ENCODE data around the gene FUCA2.

The FUCA2 gene

GRCh38 chr6:143544011-143544696, 32.6 kb upstream of the FUCA2 start:
- Histone ChIP-seq H3K36me3 (ENCODE audit: insufficient read depth, low read length) (no peaks in the 10 kb centered on the region), H2AFZ (ENCODE audit: low read depth, low read length) (no peak overlapping the region), H3K9ac (ENCODE audit: low read depth, low read length) (no peak overlapping the region), H3K4me1 (ENCODE audit: insufficient read depth, low read length) (no peaks in the 10 kb centered on the region), H3K27ac (ENCODE audit: low read length) (no peak overlapping the region), H3K27me3 (ENCODE audit: insufficient read depth, low read length, poor library complexity) (peaks cover 9% of the 10 kb centered on the region), H3K4me3 (ENCODE audit: low read depth in 1 of 2, low read length in 2 of 2) (no peak overlapping the region), H4K20me1 (ENCODE audit: insufficient read depth, low read length) (no peaks in the 10 kb centered on the region), H3K79me2 (ENCODE audit: insufficient read depth, low read length) (no peaks in the 10 kb centered on the region), H3K4me2 (ENCODE audit: insufficient read depth, low read length) (no peak overlapping the region), H3K9me3 (ENCODE audit: insufficient read depth, low read length, severe bottlenecking) (no peaks in the 10 kb centered on the region)
- TF ChIP-seq CTCF (IDR thresholded peaks at IDR 0.05; ENCODE audit: borderline replicate concordance, extremely low read depth, low read length, poor library complexity, severe bottlenecking) (no peak), EZH2 (IDR thresholded peaks at IDR 0.05; ENCODE audit: borderline replicate concordance, low read depth, low read length, severe bottlenecking) (no peak)
- no peak for DNase-seq
- no peak for ATAC-seq (ENCODE audit: insufficient read depth, low read depth)

GRCh38 chr6:143543435-143543834, 31.9 kb upstream of the FUCA2 start:
- no peaks in the 10 kb centered on the region for H3K36me3 ChIP-seq (ENCODE audit: insufficient read depth, low read length)
- H3K4me3 ChIP-seq (ENCODE audit: low read depth in 1 of 2, low read length in 2 of 2): no peak overlapping the region
- H3K9ac ChIP-seq (ENCODE audit: low read depth, low read length): no peak overlapping the region
- DNase-seq: no peak
- TF ChIP-seq EZH2 (IDR thresholded peaks at IDR 0.05; ENCODE audit: borderline replicate concordance, low read depth, low read length, severe bottlenecking): no peak
- TF ChIP-seq CTCF (IDR thresholded peaks at IDR 0.05; ENCODE audit: borderline replicate concordance, extremely low read depth, low read length, poor library complexity, severe bottlenecking): no peak
- no peaks in the 10 kb centered on the region for H4K20me1 ChIP-seq (ENCODE audit: insufficient read depth, low read length)
- peaks cover 12% of the 10 kb centered on the region for H3K27me3 ChIP-seq (ENCODE audit: insufficient read depth, low read length, poor library complexity)
- H3K9me3 ChIP-seq (ENCODE audit: insufficient read depth, low read length, severe bottlenecking): no peaks in the 10 kb centered on the region
- ATAC-seq (ENCODE audit: insufficient read depth, low read depth): no peak
- no peak overlapping the region for H2AFZ ChIP-seq (ENCODE audit: low read depth, low read length)
- H3K4me2 ChIP-seq (ENCODE audit: insufficient read depth, low read length): no peak overlapping the region
- no peaks in the 10 kb centered on the region for H3K4me1 ChIP-seq (ENCODE audit: insufficient read depth, low read length)
- no peaks in the 10 kb centered on the region for H3K79me2 ChIP-seq (ENCODE audit: insufficient read depth, low read length)
- H3K27ac ChIP-seq (ENCODE audit: low read length): no peak overlapping the region

DNA sequence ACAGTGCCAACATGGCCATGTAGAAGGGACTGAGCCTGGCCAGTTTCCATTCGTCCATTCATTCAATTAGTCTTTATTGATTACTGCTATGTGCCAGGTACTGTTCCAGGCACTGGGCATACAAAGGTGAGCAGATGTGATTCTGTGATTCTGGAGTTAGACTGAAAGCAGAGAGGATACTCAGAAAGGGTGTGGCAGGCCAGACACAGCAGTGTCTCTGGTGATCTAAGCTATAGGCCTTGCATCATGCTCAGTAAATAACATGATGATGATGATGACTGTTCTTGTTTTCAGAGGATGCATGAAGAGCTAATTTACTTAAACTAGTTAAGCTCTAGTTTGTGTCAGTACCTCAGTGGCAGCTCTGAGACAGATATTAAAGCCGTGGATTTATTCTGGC, 31.4 kb upstream of the FUCA2 start:
- H3K9me3 ChIP-seq (ENCODE audit: insufficient read depth, low read length, severe bottlenecking): no peaks in the 10 kb centered on the region
- no peaks in the 10 kb centered on the region for H4K20me1 ChIP-seq (ENCODE audit: insufficient read depth, low read length)
- H3K27ac ChIP-seq (ENCODE audit: low read length): no peak overlapping the region
- H3K4me2 ChIP-seq (ENCODE audit: insufficient read depth, low read length): no peak overlapping the region
- no peak overlapping the region for H2AFZ ChIP-seq (ENCODE audit: low read depth, low read length)
- DNase-seq: no peak
- no peak overlapping the region for H3K4me3 ChIP-seq (ENCODE audit: low read depth in 1 of 2, low read length in 2 of 2)
- no peaks in the 10 kb centered on the region for H3K79me2 ChIP-seq (ENCODE audit: insufficient read depth, low read length)
- peaks cover 17% of the 10 kb centered on the region for H3K27me3 ChIP-seq (ENCODE audit: insufficient read depth, low read length, poor library complexity)
- ATAC-seq (ENCODE audit: insufficient read depth, low read depth): no peak
- TF ChIP-seq CTCF (IDR thresholded peaks at IDR 0.05; ENCODE audit: borderline replicate concordance, extremely low read depth, low read length, poor library complexity, severe bottlenecking): no peak
- TF ChIP-seq EZH2 (IDR thresholded peaks at IDR 0.05; ENCODE audit: borderline replicate concordance, low read depth, low read length, severe bottlenecking): no peak
- H3K9ac ChIP-seq (ENCODE audit: low read depth, low read length): no peak overlapping the region
- no peaks in the 10 kb centered on the region for H3K4me1 ChIP-seq (ENCODE audit: insufficient read depth, low read length)
- H3K36me3 ChIP-seq (ENCODE audit: insufficient read depth, low read length): no peaks in the 10 kb centered on the region
